Left renal pelvis (tissue), 4 donors: ENCODE results near the gene CTNNBL1. TPM values are rescaled to one million over a fixed set of nuclear protein-coding genes. Genes with fewer than 3 reads are reported as not detected.

Experiments
- DNase-seq, 4 donors: peaks; one replicate each; pipeline ENCODE4 v3.0.0-alpha.2; 2013; ENCODE audit warnings: low read depth in 4 of 4, low spot score in 3 of 4
- polyA plus RNA-seq, 4 donors: library from polyadenylated mRNA; unstranded; fragments of 120-200 nt; gene quantifications; one replicate each; pipeline ENCODE4 v1.2.1, GENCODE V29; 2013; ENCODE audit not compliant: insufficient read length in 4 of 4

CTNNBL1 gene
- polyA plus RNA-seq, 4 donors, result 44.3 to 50.2 (median 48.0) TPM

DNA sequence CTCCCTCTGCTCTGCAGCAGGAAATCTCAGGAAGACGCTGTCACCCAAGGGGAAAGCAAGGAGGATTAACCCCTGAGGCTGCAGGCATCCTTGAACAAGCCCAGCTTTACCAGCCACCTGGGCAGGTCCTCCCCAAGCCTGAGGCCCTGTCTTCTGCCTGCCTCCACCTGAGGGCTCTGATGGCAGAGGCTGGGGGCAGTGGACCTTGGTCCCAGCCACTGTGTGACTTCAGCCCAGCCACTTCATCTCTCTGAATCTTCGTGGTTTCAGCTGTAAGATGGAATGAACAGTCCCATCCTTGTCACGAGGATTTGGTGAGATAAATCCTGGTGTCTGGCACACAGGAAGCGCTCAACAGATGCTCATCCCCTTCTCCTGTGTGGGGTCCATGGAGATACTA is 200.6 kb downstream of the CTNNBL1 start:
- DNase-seq, result no peak

DNA sequence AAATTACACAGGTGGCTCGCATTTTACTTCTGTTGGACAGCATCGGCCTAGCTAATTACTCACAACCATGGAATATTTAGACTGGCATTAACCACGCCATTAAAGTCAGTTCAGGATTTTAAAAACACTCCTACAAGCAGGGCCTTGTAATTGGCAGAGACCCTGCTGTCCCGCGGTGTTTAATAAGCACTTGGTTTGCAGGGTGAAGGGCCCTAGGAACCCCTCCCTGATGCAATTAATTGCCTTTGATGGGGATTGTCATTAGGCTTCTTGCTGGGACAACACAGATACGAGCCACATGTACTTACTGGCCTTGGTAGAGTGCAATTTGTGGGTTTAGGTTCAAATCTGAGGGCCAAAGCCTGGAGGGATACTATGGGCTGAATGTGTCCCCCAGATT is 201.3 kb downstream of the CTNNBL1 start:
- DNase-seq, result no peak

GRCh38 chr20:37896932-37897548 is 203.2 kb downstream of the CTNNBL1 start:
- DNase-seq, result no peak

GRCh38 chr20:37898233-37899104 is 204.6 kb downstream of the CTNNBL1 start:
- no peak for DNase-seq

- no peak for DNase-seq
Measured at GRCh38 chr20:37899105-37900045, 205.5 kb downstream of the CTNNBL1 start.

- DNase-seq, result no peak
Measured at GRCh38 chr20:37901240-37901639, 207.4 kb downstream of the CTNNBL1 start.

GRCh38 chr20:37901654-37902503 is 208.0 kb downstream of the CTNNBL1 start:
- DNase-seq, result no peak

DNA sequence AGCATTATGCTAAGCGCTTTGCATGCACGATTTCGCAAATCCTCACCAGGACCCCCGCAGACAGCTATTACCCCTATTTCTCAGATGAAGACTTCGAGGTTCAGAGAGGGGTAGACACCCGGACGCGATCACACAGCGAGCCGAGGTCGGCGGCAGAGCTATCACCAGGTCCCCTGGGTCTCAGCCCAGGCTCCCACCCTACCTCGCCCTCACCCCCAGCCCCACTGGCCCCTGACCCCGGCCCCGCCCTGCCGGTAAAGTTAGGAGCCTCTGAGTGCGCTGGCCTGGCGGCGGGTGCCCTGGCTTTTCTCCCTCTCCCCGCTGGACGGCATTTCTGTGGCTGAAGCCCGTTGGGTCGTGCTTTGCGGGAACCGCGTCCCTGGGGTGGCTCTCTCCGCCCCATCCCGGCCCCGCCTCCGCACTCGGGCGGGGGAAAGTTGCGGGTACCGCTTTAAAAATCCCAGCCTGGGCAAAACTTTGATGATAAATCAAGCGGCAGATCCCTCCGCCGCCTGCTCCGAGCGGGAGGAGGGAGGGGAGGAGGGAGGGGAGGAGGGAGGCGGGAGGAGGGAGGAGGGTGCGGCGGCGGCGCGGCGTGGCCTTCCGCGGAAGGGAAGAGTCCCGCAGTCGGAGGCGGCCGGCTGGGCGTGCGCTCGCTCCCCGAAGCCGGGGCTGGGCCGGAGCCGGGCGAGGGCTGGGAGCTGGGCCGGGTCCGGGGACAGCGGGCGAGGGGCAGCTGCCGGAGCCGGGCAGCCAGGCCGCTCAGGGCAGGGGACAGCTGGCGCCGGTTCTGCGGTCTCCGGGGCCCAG is 208.9 kb downstream of the CTNNBL1 start, which contains the start of gene VSTM2L:
VSTM2L (plus strand) TSS at position 624 of the 810 bp plus-strand sequence. CDS start 224 bp downstream, outside the sequence.
- DNase-seq, result no peak

DNA sequence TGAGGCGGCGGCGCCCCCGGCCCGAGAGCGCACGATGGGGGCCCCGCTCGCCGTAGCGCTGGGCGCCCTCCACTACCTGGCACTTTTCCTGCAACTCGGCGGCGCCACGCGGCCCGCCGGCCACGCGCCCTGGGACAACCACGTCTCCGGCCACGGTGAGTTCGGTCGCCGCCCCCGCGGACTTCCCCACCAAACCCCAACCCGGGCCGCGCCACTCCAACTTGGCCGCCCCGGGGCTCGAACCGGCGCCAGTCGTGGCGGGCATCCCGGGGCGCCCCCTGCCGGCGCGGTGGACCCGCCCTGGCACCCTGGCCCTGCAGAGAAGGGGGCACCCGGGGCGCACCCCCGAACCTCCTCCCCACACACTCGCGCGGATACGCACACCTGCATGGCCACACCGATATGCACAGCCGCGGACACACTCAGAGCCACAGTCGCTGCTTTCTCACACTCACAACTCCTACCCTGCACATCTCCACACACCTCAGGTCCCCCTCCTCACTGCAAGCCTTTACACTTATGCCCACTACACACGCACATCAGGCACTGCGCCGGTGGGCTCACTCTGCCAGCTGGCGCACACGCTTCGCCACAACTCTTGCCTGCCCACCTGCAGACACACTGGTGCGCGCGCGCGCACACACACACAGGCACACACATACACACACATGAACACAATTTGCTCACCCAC is 209.6 kb downstream of the CTNNBL1 start:
- DNase-seq, result no peak

DNA sequence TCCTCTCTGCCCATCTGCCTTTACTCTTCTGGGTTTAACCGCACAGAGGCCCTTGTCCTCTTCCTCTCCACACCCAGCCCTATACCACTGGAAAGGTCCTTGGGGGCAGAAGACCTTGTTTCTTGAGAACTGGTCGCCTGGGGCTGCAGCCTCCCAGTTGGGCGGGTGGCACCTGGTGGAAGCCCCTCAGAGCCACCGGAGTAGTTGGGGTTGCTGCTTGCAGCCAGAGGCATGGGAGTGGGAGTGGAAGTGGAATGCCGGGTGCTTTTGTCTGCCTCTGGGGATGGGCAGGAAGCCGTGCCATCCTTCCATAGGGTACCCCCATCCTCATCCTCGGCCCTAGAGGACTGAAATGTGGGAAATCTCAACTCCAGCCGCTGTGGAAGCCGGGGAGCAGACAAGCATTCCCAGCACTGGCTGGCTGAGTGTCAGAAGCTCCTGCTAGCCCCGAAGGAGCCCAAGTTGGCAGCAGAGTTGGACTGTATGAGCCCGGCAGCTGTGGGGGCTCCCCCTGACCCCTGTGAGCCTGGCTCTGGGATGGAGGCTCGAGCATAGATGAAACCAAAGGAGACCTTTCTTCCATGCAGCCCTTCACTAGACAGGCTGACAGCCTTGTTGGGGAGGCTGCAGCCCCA is 210.3 kb downstream of the CTNNBL1 start:
- no peak for DNase-seq

GRCh38 chr20:37904845-37905373 is 211.1 kb downstream of the CTNNBL1 start:
- no peak for DNase-seq

GRCh38 chr20:37905671-37906613 is 212.1 kb downstream of the CTNNBL1 start:
- no peak for DNase-seq

DNA sequence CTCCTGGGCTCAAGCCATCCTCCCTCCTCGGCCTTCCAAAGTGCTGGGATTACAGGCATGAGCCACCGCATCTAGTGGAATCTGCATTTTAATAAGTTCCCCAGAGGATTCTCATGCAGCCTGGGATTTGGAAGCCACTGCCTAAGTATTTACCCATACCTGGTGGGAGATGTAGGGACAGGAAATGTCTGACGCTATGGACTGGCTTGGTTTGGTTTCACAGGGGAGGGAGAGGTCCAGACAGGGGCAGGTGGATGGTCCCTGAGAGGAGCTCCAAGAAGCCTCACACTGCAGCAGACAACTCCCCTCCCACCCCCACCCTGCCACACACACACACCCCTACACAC is 213.5 kb downstream of the CTNNBL1 start:
- DNase-seq, result no peak

GRCh38 chr20:37907677-37908401 is 214.0 kb downstream of the CTNNBL1 start:
- DNase-seq, result no peak

DNA sequence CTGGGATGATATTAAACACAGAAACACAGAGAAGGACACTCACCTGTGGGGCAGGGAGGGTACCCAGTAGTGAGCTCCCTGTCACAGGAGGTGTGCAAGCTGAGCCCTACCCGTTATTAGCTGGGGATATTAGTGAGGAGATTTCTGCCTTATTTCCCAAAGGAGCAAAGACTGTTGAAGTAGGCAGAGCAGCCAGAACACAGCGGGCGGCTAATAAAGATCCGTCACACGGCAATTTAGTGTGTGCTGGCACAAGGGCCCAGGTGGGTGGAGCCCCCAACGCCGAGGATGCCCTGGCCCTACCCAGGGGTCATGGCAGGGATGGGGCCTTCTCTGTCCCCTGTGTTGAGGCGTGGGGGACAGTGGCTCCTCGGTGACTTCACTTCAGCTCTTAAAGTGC is 217.4 kb downstream of the CTNNBL1 start:
- DNase-seq, result no peak

GRCh38 chr20:37911838-37912281 is 218.0 kb downstream of the CTNNBL1 start:
- DNase-seq, result no peak
